ENCODE data around the gene ST7L. TPM values are rescaled to one million over a fixed set of nuclear protein-coding genes. Genes with fewer than 3 reads are reported as not detected.

ST7L gene
- total and polyA plus RNA-seq, 2 donors (not counting 3 experiments of a cell fraction or from before 2014, with no cell fraction given), result 12.3 to 28.4 TPM

DNA sequence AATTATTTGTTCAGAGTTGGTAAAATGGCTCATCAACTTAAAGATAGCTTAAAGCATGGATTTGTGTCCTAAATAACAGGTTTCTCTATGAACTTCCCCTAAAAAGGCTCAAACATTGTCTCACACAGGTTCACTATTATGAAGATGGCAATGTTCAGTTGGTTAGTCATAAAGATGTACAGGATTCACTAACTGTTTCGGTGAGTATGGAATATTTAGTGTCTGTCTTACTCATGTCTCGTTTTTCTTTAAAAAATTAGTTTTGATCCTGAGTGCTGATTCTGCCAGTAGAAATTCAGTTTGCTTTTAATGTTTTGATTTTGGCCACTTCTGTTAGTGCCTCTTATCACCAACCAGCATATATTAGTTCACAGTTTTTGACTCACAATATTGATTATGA lies 48.0 kb upstream of the ST7L start:
- H3K9me1 ChIP-seq (replicated peaks; ENCODE audit: control insufficient read depth, extremely low read depth, insufficient read depth, low read length), result no peaks in the 10 kb centered on the region
- H4K20me1 ChIP-seq (replicated peaks; ENCODE audit: control insufficient read depth, extremely low read depth, insufficient read depth, low read length), result no peaks in the 10 kb centered on the region
- H3K9ac ChIP-seq (replicated peaks; ENCODE audit: extremely low read depth, insufficient read depth, low read length), result no peak overlapping the region
- BruUV-seq (replicated peaks), result no TSS peak
- ChIA-PET CTCF (interaction anchor here (0.5 kb wide), 1 partner anchor 68 kb away, joined by 3 read pairs; no protein-coding TSS in a partner anchor), POLR2A (no interaction called here)
- FAIRE-seq (no peak), DNase-seq (ENCODE audit: low read depth, low spot score) (no peak)
- no peak overlapping the region for H3K27ac ChIP-seq (ENCODE audit: insufficient read depth, low read depth, low read length)
- TF ChIP-seq POLR2AphosphoS5 (IDR thresholded peaks at IDR 0.05; ENCODE audit: insufficient read depth, low read depth, low read length) (no peak), POLR2A (IDR thresholded peaks at IDR 0.05; ENCODE audit: low read depth, low read length) (no peak), FOS (IDR thresholded peaks at IDR 0.05; ENCODE audit: borderline replicate concordance, insufficient read depth, low read length) (no peak), GATA2 (IDR thresholded peaks at IDR 0.05; ENCODE audit: insufficient read depth, insufficient read length, low read depth, low read length) (no peak), MYC (IDR thresholded peaks at IDR 0.05; ENCODE audit: low read depth, low read length) (no peak), EZH2 (IDR thresholded peaks at IDR 0.05; ENCODE audit: borderline replicate concordance, low read depth, low read length, severe bottlenecking) (no peak), JUN (IDR thresholded peaks at IDR 0.05; ENCODE audit: borderline replicate concordance, insufficient read depth, insufficient read length, low read depth) (no peak)
- TF ChIP-seq, protein P1, sequence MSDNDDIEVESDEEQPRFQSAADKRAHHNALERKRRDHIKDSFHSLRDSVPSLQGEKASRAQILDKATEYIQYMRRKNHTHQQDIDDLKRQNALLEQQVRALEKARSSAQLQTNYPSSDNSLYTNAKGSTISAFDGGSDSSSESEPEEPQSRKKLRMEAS (IDR thresholded peaks at IDR 0.05; ENCODE audit: insufficient read depth, insufficient read length), result no peak
- TF ChIP-seq, protein P2, sequence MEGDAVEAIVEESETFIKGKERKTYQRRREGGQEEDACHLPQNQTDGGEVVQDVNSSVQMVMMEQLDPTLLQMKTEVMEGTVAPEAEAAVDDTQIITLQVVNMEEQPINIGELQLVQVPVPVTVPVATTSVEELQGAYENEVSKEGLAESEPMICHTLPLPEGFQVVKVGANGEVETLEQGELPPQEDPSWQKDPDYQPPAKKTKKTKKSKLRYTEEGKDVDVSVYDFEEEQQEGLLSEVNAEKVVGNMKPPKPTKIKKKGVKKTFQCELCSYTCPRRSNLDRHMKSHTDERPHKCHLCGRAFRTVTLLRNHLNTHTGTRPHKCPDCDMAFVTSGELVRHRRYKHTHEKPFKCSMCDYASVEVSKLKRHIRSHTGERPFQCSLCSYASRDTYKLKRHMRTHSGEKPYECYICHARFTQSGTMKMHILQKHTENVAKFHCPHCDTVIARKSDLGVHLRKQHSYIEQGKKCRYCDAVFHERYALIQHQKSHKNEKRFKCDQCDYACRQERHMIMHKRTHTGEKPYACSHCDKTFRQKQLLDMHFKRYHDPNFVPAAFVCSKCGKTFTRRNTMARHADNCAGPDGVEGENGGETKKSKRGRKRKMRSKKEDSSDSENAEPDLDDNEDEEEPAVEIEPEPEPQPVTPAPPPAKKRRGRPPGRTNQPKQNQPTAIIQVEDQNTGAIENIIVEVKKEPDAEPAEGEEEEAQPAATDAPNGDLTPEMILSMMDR (IDR thresholded peaks at IDR 0.05; ENCODE audit: extremely low read depth in 1 of 2, insufficient read depth in 1 of 2, low read depth in 1 of 2, low read length in 2 of 2), result no peak
- H3K9me3 ChIP-seq (replicated peaks; ENCODE audit: control insufficient read depth, insufficient read depth, low read length), result no peaks in the 10 kb centered on the region
- intact Hi-C loops (cut with micrococcal nuclease) (no loop called here), dilution Hi-C loops (cut with MboI; ENCODE audit: extremely low pct_ligation_motif_present, low sequenced_read_pairs) (no loop called here)
- H3K4me2 ChIP-seq (ENCODE audit: insufficient read depth, low read length), result no peak overlapping the region
- no peaks in the 10 kb centered on the region for H3K4me1 ChIP-seq (ENCODE audit: control insufficient read depth, extremely low read depth, insufficient read depth, low read length)
- no peak overlapping the region for H2AFZ ChIP-seq (ENCODE audit: low read depth, low read length)
- H3K36me3 ChIP-seq (ENCODE audit: control insufficient read depth in 2 of 2, extremely low read depth in 1 of 2, insufficient read depth in 2 of 2, low read length in 2 of 2), result peaks cover 12 to 30% of the 10 kb centered on the region in 2 experiments
- H3K79me2 ChIP-seq (ENCODE audit: control insufficient read depth, insufficient read depth, low read length), result no peaks in the 10 kb centered on the region
- H3K4me3 ChIP-seq (replicated peaks in 1 of 3; ENCODE audit: insufficient read depth in 1 of 3, low read depth in 1 of 3, low read length in 3 of 3), result no peak overlapping the region
- H3K27me3 ChIP-seq (ENCODE audit: control insufficient read depth in 2 of 2, insufficient read depth in 2 of 2, low read length in 2 of 2), result no peaks in the 10 kb centered on the region
